Activated CD4-positive, alpha-beta memory T cell treated with anti-CD3 and anti-CD28 coated beads, Interleukin-2, amount 10 ng/mL, durations not matched to agents 7 days and 5 days (primary cell): ENCODE results near the gene WDR7. TPM values are rescaled to one million over a fixed set of nuclear protein-coding genes. Genes with fewer than 3 reads are reported as not detected.

ENCODE experiments used
- CTCF ChIA-PET: fragments of 350-600 bp; sonication (Branson Sonifier 250); formaldehyde crosslinking; loops from one replicate; lab custom pipeline; 2021; ENCODE audit warnings: antibody characterized with exemption, inconsistent platforms; lab: Charles Lee
- POLR2A ChIA-PET: fragments of 350-600 bp; sonication (Branson Sonifier 250); formaldehyde crosslinking; loops from one replicate; lab custom pipeline; 2021; ENCODE audit warnings: antibody characterized with exemption; lab: Charles Lee
- DNase-seq: peaks from one replicate; pipeline ENCODE4 v3.0.0-alpha.2; 2020
- H3K27ac Mint-ChIP-seq: one replicate; pipeline ENCODE4 v1.8.0; 2021; ENCODE audit warnings: mild to moderate bottlenecking, mixed read lengths
- H3K27me3 Mint-ChIP-seq: one replicate; pipeline ENCODE4 v1.8.0; 2021; ENCODE audit warnings: mixed read lengths
- H3K36me3 Mint-ChIP-seq: one replicate; pipeline ENCODE4 v1.8.0; 2021; ENCODE audit warnings: low read depth, mixed read lengths
- H3K4me1 Mint-ChIP-seq: one replicate; pipeline ENCODE4 v1.8.0; 2021; ENCODE audit warnings: mixed read lengths
- H3K4me3 Mint-ChIP-seq: one replicate; pipeline ENCODE4 v1.8.0; 2021; ENCODE audit warnings: mild to moderate bottlenecking, mixed read lengths
- H3K9me3 Mint-ChIP-seq: one replicate; pipeline ENCODE4 v1.8.0; 2021; ENCODE audit warnings: mixed read lengths
- total RNA-seq, 2 experiments: library from RNA; stranded (reverse); gene quantifications; one replicate each; pipeline ENCODE4 v1.2.3, GENCODE V29; 2021

The WDR7 gene
- total RNA-seq, 2 experiments from 2014 or later, result 29.1 to 33.0 TPM

DNA sequence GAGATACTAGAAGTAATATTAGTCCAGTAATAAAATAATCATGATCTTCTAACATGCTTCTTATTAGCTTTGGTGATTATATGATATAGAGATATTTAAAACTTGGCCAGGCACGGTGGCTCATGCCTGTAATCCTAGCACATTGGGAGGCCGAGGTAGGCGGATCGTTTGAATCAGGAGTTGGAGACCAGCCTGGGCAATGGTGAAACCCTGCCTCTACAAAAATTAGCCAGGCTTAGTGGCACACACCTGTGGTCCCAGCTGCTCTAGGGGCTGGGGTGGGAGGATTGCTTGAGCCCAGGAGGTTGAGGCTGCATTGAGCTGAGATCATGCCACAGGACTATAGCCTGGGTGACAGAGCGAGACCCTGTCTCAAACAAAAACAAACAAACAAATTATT is 87.0 kb downstream of the WDR7 start:
- CTCF ChIA-PET, result no interaction called here
- Mint-ChIP-seq H3K27ac (no peak overlapping the region), H3K4me3 (no peak overlapping the region), H3K36me3 (peaks cover 29% of the 10 kb centered on the region), H3K4me1 (peaks cover 4% of the 10 kb centered on the region), H3K27me3 (no peaks in the 10 kb centered on the region), H3K9me3 (no peaks in the 10 kb centered on the region)
- POLR2A ChIA-PET, result no interaction called here
- no peak for DNase-seq

DNA sequence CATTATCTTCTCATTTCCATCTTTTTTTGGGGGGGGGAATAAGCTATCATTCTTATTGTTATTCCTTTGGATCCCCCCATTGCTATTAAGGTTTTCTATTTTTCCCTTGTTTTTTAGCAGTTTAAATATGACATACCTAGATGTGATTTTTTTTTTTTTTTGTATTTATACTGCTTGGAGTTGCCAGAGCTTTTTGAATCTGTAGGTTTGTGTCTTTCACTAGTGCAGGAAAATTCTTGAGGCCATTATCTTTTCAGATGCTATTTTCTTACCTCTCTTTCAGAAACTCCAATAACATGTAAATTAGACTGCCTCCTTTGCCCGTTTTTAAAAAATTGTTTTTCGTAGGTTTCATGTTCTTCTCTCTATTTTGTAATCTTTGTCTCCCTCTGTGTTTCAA is 88.6 kb downstream of the WDR7 start:
- Mint-ChIP-seq H3K36me3 (peaks cover 21% of the 10 kb centered on the region), H3K27ac (no peak overlapping the region), H3K27me3 (no peaks in the 10 kb centered on the region), H3K9me3 (no peaks in the 10 kb centered on the region), H3K4me1 (peaks cover 4% of the 10 kb centered on the region), H3K4me3 (no peak overlapping the region)
- POLR2A ChIA-PET, result no interaction called here
- no peak for DNase-seq
- CTCF ChIA-PET, result no interaction called here

GRCh38 chr18:56740645-56741044 is 89.5 kb downstream of the WDR7 start:
- Mint-ChIP-seq H3K9me3 (no peaks in the 10 kb centered on the region), H3K4me1 (peaks cover 4% of the 10 kb centered on the region), H3K4me3 (no peak overlapping the region), H3K36me3 (peaks cover 13% of the 10 kb centered on the region), H3K27ac (no peak overlapping the region), H3K27me3 (no peaks in the 10 kb centered on the region)
- ChIA-PET CTCF (no interaction called here), POLR2A (no interaction called here)
- DNase-seq, result no peak

DNA sequence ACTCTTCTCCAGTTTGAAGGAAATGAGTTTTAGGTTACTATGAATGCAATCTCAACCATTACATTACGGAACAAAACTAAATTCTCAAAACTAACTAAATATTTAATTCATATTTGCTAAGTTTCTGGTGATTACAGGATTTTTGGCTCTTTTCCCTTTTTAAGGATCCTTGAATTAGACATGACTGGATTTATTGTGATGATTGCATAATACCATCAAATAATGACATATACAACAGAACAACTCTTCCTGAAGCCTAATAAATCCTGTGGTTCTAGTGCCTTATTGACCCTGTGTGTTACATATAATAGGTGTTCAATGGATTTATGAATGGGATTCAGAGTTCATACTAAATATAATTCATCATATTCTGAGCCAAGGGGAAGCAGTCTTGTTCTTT is 90.5 kb downstream of the WDR7 start:
- ChIA-PET CTCF (no interaction called here), POLR2A (no interaction called here)
- H3K4me3 Mint-ChIP-seq, result no peak overlapping the region
- peaks cover 4% of the 10 kb centered on the region for H3K4me1 Mint-ChIP-seq
- no peak for DNase-seq
- no peaks in the 10 kb centered on the region for H3K9me3 Mint-ChIP-seq
- peaks cover 4% of the 10 kb centered on the region for H3K36me3 Mint-ChIP-seq
- no peaks in the 10 kb centered on the region for H3K27me3 Mint-ChIP-seq
- no peak overlapping the region for H3K27ac Mint-ChIP-seq

DNA sequence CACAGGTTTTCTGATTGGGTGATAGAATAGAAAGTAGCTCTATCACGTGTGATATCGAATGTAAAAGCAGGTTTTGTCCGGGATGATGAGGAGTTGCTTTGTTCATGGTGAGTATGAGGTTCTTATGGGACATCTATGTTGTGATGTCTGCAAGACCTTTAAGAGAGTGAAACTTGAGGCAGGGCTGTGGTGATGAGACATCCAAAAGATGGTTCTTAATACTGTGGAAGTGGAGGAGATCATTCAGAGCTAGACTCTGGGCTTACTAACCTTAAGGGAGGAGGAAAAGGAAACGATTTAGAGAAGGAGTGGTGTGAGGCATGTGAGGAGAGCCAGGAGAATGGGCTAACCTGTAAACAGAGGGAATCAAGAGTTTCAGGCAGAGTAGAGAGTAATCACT is 92.0 kb downstream of the WDR7 start:
- Mint-ChIP-seq H3K4me3 (no peak overlapping the region), H3K27ac (no peak overlapping the region), H3K9me3 (no peaks in the 10 kb centered on the region), H3K36me3 (peaks cover 6% of the 10 kb centered on the region), H3K4me1 (peaks cover 17% of the 10 kb centered on the region), H3K27me3 (no peaks in the 10 kb centered on the region)
- POLR2A ChIA-PET, result no interaction called here
- no peak for DNase-seq
- CTCF ChIA-PET, result no interaction called here

GRCh38 chr18:56747032-56747658 is 96.0 kb downstream of the WDR7 start:
- Mint-ChIP-seq H3K27ac (peak overlapping the region; percentile 28), H3K36me3 (peaks cover 3% of the 10 kb centered on the region), H3K4me3 (no peak overlapping the region), H3K27me3 (no peaks in the 10 kb centered on the region), H3K9me3 (no peaks in the 10 kb centered on the region), H3K4me1 (peaks cover 17% of the 10 kb centered on the region)
- no peak for DNase-seq
- CTCF ChIA-PET, result interaction anchor here (0.5 kb wide), 1 partner anchor 145 kb away, joined by 6 read pairs; no protein-coding TSS in a partner anchor
- POLR2A ChIA-PET, result interaction anchor here (0.7 kb wide), 1 partner anchor 15 kb away, joined by 3 read pairs; no protein-coding TSS in a partner anchor

GRCh38 chr18:56747857-56748256 is 96.7 kb downstream of the WDR7 start:
- ChIA-PET CTCF (no interaction called here), POLR2A (interaction anchor here (0.7 kb wide), 1 partner anchor 14 kb away, joined by 3 read pairs; no protein-coding TSS in a partner anchor)
- Mint-ChIP-seq H3K4me1 (peaks cover 17% of the 10 kb centered on the region), H3K27ac (peak overlapping the region; percentile 28), H3K36me3 (peaks cover 3% of the 10 kb centered on the region), H3K9me3 (no peaks in the 10 kb centered on the region), H3K27me3 (no peaks in the 10 kb centered on the region), H3K4me3 (no peak overlapping the region)
- no peak for DNase-seq

DNA sequence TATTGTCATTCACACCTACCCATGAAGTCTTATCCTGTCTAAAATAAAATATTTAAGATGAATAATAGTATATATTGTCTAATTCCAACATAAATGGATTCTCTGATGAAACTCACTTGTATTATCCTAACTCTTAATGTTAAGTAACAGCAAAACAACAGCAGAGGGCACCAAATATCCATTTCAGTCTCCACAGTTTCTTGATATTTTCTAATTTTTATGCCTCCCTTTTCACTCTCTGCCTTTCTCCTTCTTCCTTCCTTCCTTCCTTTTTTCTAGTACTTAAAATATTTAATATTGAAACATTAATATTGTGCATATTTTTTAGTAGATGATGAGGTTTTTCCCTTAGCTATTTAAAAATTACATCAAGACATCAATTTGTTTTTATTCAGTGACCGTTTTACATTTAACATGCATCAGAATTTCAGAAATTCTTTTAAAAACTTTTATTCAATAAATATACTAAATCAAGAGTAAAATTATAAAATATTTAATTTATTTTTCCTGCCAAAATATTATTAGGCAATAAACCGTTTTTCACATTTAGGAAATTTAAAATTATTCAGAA is 97.6 kb downstream of the WDR7 start:
- Mint-ChIP-seq H3K36me3 (peaks cover 3% of the 10 kb centered on the region), H3K4me3 (no peak overlapping the region), H3K27me3 (no peaks in the 10 kb centered on the region), H3K4me1 (peaks cover 17% of the 10 kb centered on the region), H3K27ac (no peak overlapping the region), H3K9me3 (no peaks in the 10 kb centered on the region)
- POLR2A ChIA-PET, result no interaction called here
- CTCF ChIA-PET, result interaction anchor here (0.7 to 1.6 kb wide), 2 partner anchors 188 to 689 kb away, joined by 3 read pairs; no protein-coding TSS in a partner anchor
- no peak for DNase-seq

DNA sequence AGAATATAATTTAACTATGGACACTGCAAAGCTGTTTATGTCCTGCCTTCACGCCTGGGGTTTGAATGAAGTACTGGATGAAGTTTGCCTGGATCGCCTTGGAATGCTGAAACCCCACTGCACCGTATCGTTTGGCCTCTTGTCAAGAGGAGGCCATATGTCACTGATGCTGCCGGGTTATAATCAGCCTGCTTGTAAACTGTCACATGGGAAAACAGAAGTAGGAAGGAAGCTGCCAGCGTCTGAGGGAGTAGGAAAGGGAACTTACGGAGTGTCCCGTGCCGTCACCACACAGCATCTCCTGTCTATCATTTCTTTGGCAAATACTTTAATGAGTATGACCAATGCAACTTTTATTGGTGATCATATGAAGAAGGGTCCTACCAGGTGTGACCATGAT is 105.8 kb downstream of the WDR7 start:
- no peaks in the 10 kb centered on the region for H3K36me3 Mint-ChIP-seq
- H3K27ac Mint-ChIP-seq, result no peak overlapping the region
- POLR2A ChIA-PET, result no interaction called here
- CTCF ChIA-PET, result no interaction called here
- DNase-seq, result no peak
- H3K27me3 Mint-ChIP-seq, result no peaks in the 10 kb centered on the region
- H3K4me1 Mint-ChIP-seq, result no peaks in the 10 kb centered on the region
- H3K4me3 Mint-ChIP-seq, result no peak overlapping the region
- H3K9me3 Mint-ChIP-seq, result no peaks in the 10 kb centered on the region

DNA sequence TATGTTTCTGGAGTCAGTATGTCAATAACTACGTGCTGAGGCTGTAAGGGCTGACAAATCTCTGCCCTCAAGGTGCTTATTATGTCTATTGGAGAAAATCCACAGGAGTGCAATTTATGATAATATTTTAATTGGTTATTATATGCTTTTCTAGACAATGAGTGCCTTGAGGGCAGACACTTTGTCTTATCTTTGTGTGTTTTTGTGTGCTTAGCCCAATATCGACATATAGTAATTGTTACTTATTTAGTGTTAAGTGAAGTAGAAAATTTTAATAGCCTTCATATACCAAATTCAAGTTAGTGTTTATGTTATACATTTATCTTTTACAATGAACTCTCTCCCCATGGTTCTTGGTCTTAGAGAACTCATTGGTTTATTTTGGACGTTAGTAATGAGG is 118.9 kb downstream of the WDR7 start:
- Mint-ChIP-seq H3K4me1 (no peaks in the 10 kb centered on the region), H3K4me3 (no peak overlapping the region), H3K27ac (no peak overlapping the region), H3K36me3 (peaks cover 13% of the 10 kb centered on the region), H3K27me3 (no peaks in the 10 kb centered on the region), H3K9me3 (no peaks in the 10 kb centered on the region)
- DNase-seq, result no peak
- CTCF ChIA-PET, result no interaction called here
- POLR2A ChIA-PET, result no interaction called here

DNA sequence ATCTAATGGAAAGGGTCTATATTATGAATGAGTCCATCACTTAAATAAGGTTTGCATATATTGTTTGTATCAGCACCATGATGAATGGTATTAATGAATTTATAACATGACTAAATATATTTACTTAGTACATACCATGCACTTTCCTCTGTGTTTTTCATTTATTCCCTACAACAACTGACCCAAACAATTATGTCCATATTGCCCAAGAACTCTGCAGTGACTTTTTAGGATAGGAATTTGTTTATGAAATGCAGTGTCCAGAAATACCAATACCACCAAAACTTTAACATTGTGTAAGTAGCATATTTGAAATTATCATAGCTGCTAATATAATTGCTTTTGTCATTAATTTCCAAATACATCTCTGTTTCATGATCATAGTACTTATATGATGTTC is 119.7 kb downstream of the WDR7 start:
- no peaks in the 10 kb centered on the region for H3K27me3 Mint-ChIP-seq
- DNase-seq, result no peak
- no peaks in the 10 kb centered on the region for H3K4me1 Mint-ChIP-seq
- ChIA-PET POLR2A (no interaction called here), CTCF (interaction anchor here (0.8 kb wide), 1 partner anchor 20 kb away, joined by 4 read pairs; no protein-coding TSS in a partner anchor)
- H3K36me3 Mint-ChIP-seq, result peaks cover 13% of the 10 kb centered on the region
- H3K27ac Mint-ChIP-seq, result no peak overlapping the region
- no peaks in the 10 kb centered on the region for H3K9me3 Mint-ChIP-seq
- no peak overlapping the region for H3K4me3 Mint-ChIP-seq

- DNase-seq, result no peak
- Mint-ChIP-seq H3K36me3 (peaks cover 7% of the 10 kb centered on the region), H3K27me3 (no peaks in the 10 kb centered on the region), H3K9me3 (no peaks in the 10 kb centered on the region), H3K27ac (no peak overlapping the region), H3K4me1 (no peaks in the 10 kb centered on the region), H3K4me3 (no peak overlapping the region)
- CTCF ChIA-PET, result no interaction called here
- POLR2A ChIA-PET, result no interaction called here
These were observed 124.5 kb downstream of the WDR7 start for GRCh38 chr18:56775701-56776100.

- Mint-ChIP-seq H3K36me3 (no peaks in the 10 kb centered on the region), H3K27ac (no peak overlapping the region), H3K4me1 (no peaks in the 10 kb centered on the region), H3K4me3 (no peak overlapping the region), H3K27me3 (no peaks in the 10 kb centered on the region), H3K9me3 (no peaks in the 10 kb centered on the region)
- ChIA-PET CTCF (no interaction called here), POLR2A (no interaction called here)
- no peak for DNase-seq
These were observed 136.2 kb downstream of the WDR7 start for GRCh38 chr18:56787390-56787789.
